ENCODE measurements around the gene ACVR2A. TPM values are rescaled to one million over a fixed set of nuclear protein-coding genes. Genes with fewer than 3 reads are reported as not detected.

The ACVR2A gene
- total and polyA plus RNA-seq, 9 of the 15 experiments (the other 6 are each of a cell fraction or from before 2014, with no cell fraction given), result 1.2 to 3.9 (median 2.4) TPM

DNA sequence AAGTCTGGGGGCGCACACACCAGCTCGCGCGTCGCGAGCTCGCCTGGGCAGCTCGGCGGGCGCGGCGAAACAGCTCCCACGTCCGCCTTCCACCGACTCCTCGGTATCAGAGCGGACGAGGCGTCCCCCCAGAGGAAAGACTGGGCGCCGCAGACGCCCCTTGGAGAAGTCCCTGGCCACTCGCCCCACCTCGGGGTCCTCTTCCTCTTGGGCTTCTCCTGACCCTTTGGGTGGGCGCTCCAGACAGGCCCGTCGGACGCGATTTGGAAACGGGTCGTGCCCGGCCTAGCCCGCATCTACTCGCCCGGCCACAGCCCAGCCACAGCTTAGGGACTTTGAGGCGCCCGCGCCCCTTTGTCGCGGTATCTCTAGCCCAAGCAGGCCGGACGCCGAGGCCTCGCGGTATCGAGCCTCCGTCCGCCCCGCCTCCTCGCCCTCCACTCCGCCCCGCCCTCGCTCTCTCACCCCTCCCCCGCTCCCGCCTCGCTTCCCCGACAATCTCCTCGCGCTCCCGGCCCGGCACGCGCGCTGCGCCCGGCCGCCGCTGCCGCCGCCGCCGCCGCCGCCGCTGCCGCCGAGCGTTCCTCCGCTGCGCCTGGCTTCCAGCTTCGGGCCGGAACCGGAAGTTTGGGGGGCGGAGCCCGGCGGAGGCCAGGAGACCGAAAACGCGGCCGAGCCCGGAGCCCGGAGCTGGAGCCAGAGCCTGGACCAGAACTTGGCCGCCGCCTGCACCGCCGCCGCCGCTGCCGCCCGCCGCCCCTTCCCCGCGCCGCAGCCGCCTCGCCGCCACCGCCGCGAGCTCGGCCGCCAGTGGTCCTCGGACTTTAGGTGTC lies 749 bp upstream of the ACVR2A start:
- no peak for FAIRE-seq
- no peaks in the 10 kb centered on the region for H4K20me1 ChIP-seq (replicated peaks; ENCODE audit: control insufficient read depth, insufficient read depth, low read length)
- peak overlapping the region; percentile 69 to 91 for H3K9ac ChIP-seq (ENCODE audit: insufficient read depth in 1 of 2, low read depth in 2 of 2, low read length in 2 of 2)
- peak overlapping the region; percentile 72 for H3K27ac ChIP-seq (ENCODE audit: extremely low read depth, low read depth, low read length)
- peak overlapping the region; percentile 76 for H3K4me2 ChIP-seq (ENCODE audit: insufficient read depth, low read length)
- intact Hi-C loops (cut with micrococcal nuclease) (loop anchor here (5.0 kb wide), 1 partner anchor 178 kb away; the partner anchor contains the start of genes MBD5 and ORC4), in situ Hi-C loops (cut with MboI) (no loop called here)
- peak overlapping the region; percentile 69 for H3K4me3 ChIP-seq
- no peaks in the 10 kb centered on the region for H3K9me1 ChIP-seq (ENCODE audit: control insufficient read depth, insufficient read depth, low read length)
- BruUV-seq (replicated peaks), result TSS peak; percentile 76
- H3K9me3 ChIP-seq (replicated peaks; ENCODE audit: control insufficient read depth, insufficient read depth, low read depth, low read length), result no peaks in the 10 kb centered on the region
- no peaks in the 10 kb centered on the region for H3K36me3 ChIP-seq (ENCODE audit: control insufficient read depth, insufficient read depth, low read length)
- POLR2A ChIA-PET, result interaction anchor here (0.6 to 1.1 kb wide), 3 partner anchors 13 to 961 kb away, joined by 3 read pairs; partner anchors contain the start of gene ORC4
- DNase-seq (ENCODE audit: extremely low read depth in 1 of 4, low spot score in 3 of 4), result peak; percentile 88 to 89 (median 88)
- CTCF ChIA-PET (ENCODE audit: low intra/inter-chr PET ratio), result no interaction called here
- 3% methylated on average over 35 of the region's 113 CpGs for whole genome bisulfite sequencing (ENCODE audit: insufficient coverage, low coverage, missing lambda C conversion rate)
- ATAC-seq, result peak; percentile 96
- peaks cover 5 to 19% of the 10 kb centered on the region in 2 experiments; a peak in 4 of 5 replicates for H3K4me1 ChIP-seq (replicated peaks in 1 of 2; ENCODE audit: control insufficient read depth in 2 of 2, insufficient read depth in 2 of 2, low read length in 2 of 2)
- peak overlapping the region; percentile 93 for H2AFZ ChIP-seq (ENCODE audit: low read depth, low read length)
- no peaks in the 10 kb centered on the region for H3K27me3 ChIP-seq (ENCODE audit: control insufficient read depth in 2 of 2, insufficient read depth in 2 of 2, low read length in 2 of 2)
- no peaks in the 10 kb centered on the region for H3K79me2 ChIP-seq (ENCODE audit: control insufficient read depth, insufficient read depth, low read length)
- TF ChIP-seq ZFX (CRISPR knock-in tag; IDR thresholded peaks at IDR 0.05) (peak; percentile 88), CBFB (CRISPR knock-in tag; IDR thresholded peaks at IDR 0.05) (no peak), SMAD4 (CRISPR knock-in tag; conservative IDR thresholded peaks at IDR 0.05) (peak; percentile 92), HNRNPUL1 (IDR thresholded peaks at IDR 0.05; ENCODE audit: low read length) (no peak), KLF1 (tag; IDR thresholded peaks at IDR 0.05) (peak; percentile 60; the same call in 1 of the 2 replicates), TCF3 (CRISPR knock-in tag; IDR thresholded peaks at IDR 0.05) (no peak), L3MBTL2 (IDR thresholded peaks at IDR 0.05) (peak; percentile 83), CXXC5 (CRISPR knock-in tag; IDR thresholded peaks at IDR 0.05) (peak; percentile 70), SMAD1 (IDR thresholded peaks at IDR 0.05; ENCODE audit: low read depth, low read length, partially characterized antibody) (no peak), ATF7 (IDR thresholded peaks at IDR 0.05) (no peak), ZNF124 (CRISPR knock-in tag; IDR thresholded peaks at IDR 0.05) (no peak), SIN3A (IDR thresholded peaks at IDR 0.05; ENCODE audit: borderline replicate concordance in 2 of 2, control insufficient read depth in 1 of 2, low read depth in 2 of 2, low read length in 2 of 2) (no peak), SIN3B (IDR thresholded peaks at IDR 0.05; ENCODE audit: low read depth) (peak; percentile 67; the same call in 1 of the 2 replicates)
- TF ChIP-seq, protein P1, sequence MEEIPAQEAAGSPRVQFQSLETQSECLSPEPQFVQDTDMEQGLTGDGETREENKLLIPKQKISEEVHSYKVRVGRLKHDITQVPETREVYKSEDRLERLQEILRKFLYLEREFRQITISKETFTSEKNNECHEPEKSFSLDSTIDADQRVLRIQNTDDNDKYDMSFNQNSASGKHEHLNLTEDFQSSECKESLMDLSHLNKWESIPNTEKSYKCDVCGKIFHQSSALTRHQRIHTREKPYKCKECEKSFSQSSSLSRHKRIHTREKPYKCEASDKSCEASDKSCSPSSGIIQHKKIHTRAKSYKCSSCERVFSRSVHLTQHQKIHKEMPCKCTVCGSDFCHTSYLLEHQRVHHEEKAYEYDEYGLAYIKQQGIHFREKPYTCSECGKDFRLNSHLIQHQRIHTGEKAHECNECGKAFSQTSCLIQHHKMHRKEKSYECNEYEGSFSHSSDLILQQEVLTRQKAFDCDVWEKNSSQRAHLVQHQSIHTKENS (CRISPR knock-in tag; IDR thresholded peaks at IDR 0.05), result no peak
- TF ChIP-seq, protein P2, sequence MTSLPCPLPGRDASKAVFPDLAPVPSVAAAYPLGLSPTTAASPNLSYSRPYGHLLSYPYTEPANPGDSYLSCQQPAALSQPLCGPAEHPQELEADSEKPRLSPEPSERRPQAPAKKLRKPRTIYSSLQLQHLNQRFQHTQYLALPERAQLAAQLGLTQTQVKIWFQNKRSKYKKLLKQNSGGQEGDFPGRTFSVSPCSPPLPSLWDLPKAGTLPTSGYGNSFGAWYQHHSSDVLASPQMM (CRISPR knock-in tag; IDR thresholded peaks at IDR 0.05), result no peak
- TF ChIP-seq, protein P3, sequence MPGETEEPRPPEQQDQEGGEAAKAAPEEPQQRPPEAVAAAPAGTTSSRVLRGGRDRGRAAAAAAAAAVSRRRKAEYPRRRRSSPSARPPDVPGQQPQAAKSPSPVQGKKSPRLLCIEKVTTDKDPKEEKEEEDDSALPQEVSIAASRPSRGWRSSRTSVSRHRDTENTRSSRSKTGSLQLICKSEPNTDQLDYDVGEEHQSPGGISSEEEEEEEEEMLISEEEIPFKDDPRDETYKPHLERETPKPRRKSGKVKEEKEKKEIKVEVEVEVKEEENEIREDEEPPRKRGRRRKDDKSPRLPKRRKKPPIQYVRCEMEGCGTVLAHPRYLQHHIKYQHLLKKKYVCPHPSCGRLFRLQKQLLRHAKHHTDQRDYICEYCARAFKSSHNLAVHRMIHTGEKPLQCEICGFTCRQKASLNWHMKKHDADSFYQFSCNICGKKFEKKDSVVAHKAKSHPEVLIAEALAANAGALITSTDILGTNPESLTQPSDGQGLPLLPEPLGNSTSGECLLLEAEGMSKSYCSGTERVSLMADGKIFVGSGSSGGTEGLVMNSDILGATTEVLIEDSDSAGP (CRISPR knock-in tag; IDR thresholded peaks at IDR 0.05), result no peak
- TF ChIP-seq, protein P4, sequence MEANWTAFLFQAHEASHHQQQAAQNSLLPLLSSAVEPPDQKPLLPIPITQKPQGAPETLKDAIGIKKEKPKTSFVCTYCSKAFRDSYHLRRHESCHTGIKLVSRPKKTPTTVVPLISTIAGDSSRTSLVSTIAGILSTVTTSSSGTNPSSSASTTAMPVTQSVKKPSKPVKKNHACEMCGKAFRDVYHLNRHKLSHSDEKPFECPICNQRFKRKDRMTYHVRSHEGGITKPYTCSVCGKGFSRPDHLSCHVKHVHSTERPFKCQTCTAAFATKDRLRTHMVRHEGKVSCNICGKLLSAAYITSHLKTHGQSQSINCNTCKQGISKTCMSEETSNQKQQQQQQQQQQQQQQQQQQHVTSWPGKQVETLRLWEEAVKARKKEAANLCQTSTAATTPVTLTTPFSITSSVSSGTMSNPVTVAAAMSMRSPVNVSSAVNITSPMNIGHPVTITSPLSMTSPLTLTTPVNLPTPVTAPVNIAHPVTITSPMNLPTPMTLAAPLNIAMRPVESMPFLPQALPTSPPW (CRISPR knock-in tag; IDR thresholded peaks at IDR 0.05), result peak; percentile 90
